Measurements from ENCODE around the gene OR4C45. TPM values are rescaled to one million over a fixed set of nuclear protein-coding genes. Genes with fewer than 3 reads are reported as not detected.

OR4C45 gene
- polyA plus RNA-seq, 1 of the 3 experiments (the other 2 are of a cell fraction), result not detected

- Histone ChIP-seq H3K9ac (no peak overlapping the region), H3K4me2 (no peak overlapping the region), H3F3A (replicated peaks; ENCODE audit: insufficient read depth) (peaks cover 2% of the 10 kb centered on the region), H3K4me1 (ENCODE audit: control insufficient read depth in 1 of 2, insufficient read depth in 2 of 2, low read depth in 1 of 2, low read length in 1 of 2) (no peaks in the 10 kb centered on the region), H3K4me3 (ENCODE audit: low read depth in 2 of 2, low read length in 1 of 2) (no peak overlapping the region), H4K20me1 (ENCODE audit: insufficient read depth) (no peaks in the 10 kb centered on the region), H3K36me3 (replicated peaks in 1 of 2; ENCODE audit: control insufficient read depth in 1 of 2, insufficient read depth in 2 of 2, low read length in 1 of 2) (no peaks in the 10 kb centered on the region), H3K27me3 (ENCODE audit: insufficient read depth) (no peaks in the 10 kb centered on the region), H2AFZ (ENCODE audit: low read depth) (no peak overlapping the region), H3K9me2 (no peaks in the 10 kb centered on the region), H3K27ac (ENCODE audit: low read depth in 2 of 2, low read length in 1 of 2) (no peak overlapping the region), H3K79me2 (ENCODE audit: insufficient read depth) (no peaks in the 10 kb centered on the region), H3K9me3 (no peaks in the 10 kb centered on the region)
- ChIA-PET POLR2A (no interaction called here), CTCF (no interaction called here)
- WGBS (ENCODE audit: low lambda C conversion rate), result 23% methylated on average over 4 of the region's 6 CpGs
- DNase-seq, result no peak
- TF ChIP-seq TAF1 (IDR thresholded peaks at IDR 0.05; ENCODE audit: borderline replicate concordance, low read depth, low read length) (no peak), MAX (IDR thresholded peaks at IDR 0.05; ENCODE audit: low read depth) (no peak), RFX5 (IDR thresholded peaks at IDR 0.05; ENCODE audit: low read length) (no peak), ELF1 (IDR thresholded peaks at IDR 0.05) (no peak), USF1 (IDR thresholded peaks at IDR 0.05; ENCODE audit: borderline replicate concordance, low read depth) (no peak), EZH2phosphoT487 (IDR thresholded peaks at IDR 0.05; ENCODE audit: borderline replicate concordance, low read depth) (no peak), TCF12 (IDR thresholded peaks at IDR 0.05) (no peak), GATA2 (CRISPR knock-in tag; IDR thresholded peaks at IDR 0.05) (no peak), FOXJ3 (CRISPR knock-in tag; IDR thresholded peaks at IDR 0.05) (no peak), FOXM1 (IDR thresholded peaks at IDR 0.05; ENCODE audit: low read depth) (no peak), YY1 (IDR thresholded peaks at IDR 0.05; ENCODE audit: low read depth) (no peak), RCOR1 (IDR thresholded peaks at IDR 0.05; ENCODE audit: low read length) (no peak)
These were observed 41.5 kb downstream of the OR4C45 start for GRCh38 chr11:50074161-50074560.

- TF ChIP-seq ELF1 (IDR thresholded peaks at IDR 0.05) (no peak), TCF12 (IDR thresholded peaks at IDR 0.05) (no peak), FOXJ3 (CRISPR knock-in tag; IDR thresholded peaks at IDR 0.05) (no peak), REST (IDR thresholded peaks at IDR 0.05; ENCODE audit: low read depth, low read length) (no peak), PBX3 (IDR thresholded peaks at IDR 0.05) (no peak), MAX (IDR thresholded peaks at IDR 0.05; ENCODE audit: low read depth) (no peak), TAF1 (IDR thresholded peaks at IDR 0.05; ENCODE audit: borderline replicate concordance, low read depth, low read length) (no peak), CHD2 (IDR thresholded peaks at IDR 0.05; ENCODE audit: low read length, partially characterized antibody) (no peak), CTCF (IDR thresholded peaks at IDR 0.05) (no peak), RAD21 (IDR thresholded peaks at IDR 0.05; ENCODE audit: low read length) (no peak), FOXM1 (IDR thresholded peaks at IDR 0.05; ENCODE audit: low read depth) (no peak)
- no peaks in the 10 kb centered on the region for H3K9me2 ChIP-seq
- ChIA-PET CTCF (no interaction called here), POLR2A (no interaction called here)
- H3K79me2 ChIP-seq (ENCODE audit: insufficient read depth), result no peaks in the 10 kb centered on the region
- no peak overlapping the region for H3K4me3 ChIP-seq (ENCODE audit: low read depth in 2 of 2, low read length in 1 of 2)
- no peak overlapping the region for H2AFZ ChIP-seq (ENCODE audit: low read depth)
- WGBS (ENCODE audit: low lambda C conversion rate), result 33% methylated on average over 4 of the region's 4 CpGs
- H3K4me2 ChIP-seq, result no peak overlapping the region
- DNase-seq, result no peak
- H3K27ac ChIP-seq (ENCODE audit: low read depth in 2 of 2, low read length in 1 of 2), result no peak overlapping the region
- peaks cover 7% of the 10 kb centered on the region for H3F3A ChIP-seq (replicated peaks; ENCODE audit: insufficient read depth)
- H3K9ac ChIP-seq, result no peak overlapping the region
- no peaks in the 10 kb centered on the region for H4K20me1 ChIP-seq (ENCODE audit: insufficient read depth)
- H3K36me3 ChIP-seq (replicated peaks in 1 of 2; ENCODE audit: control insufficient read depth in 1 of 2, insufficient read depth in 2 of 2, low read length in 1 of 2), result no peaks in the 10 kb centered on the region
- no peaks in the 10 kb centered on the region for H3K4me1 ChIP-seq (ENCODE audit: control insufficient read depth in 1 of 2, insufficient read depth in 2 of 2, low read depth in 1 of 2, low read length in 1 of 2)
- H3K27me3 ChIP-seq (ENCODE audit: insufficient read depth), result no peaks in the 10 kb centered on the region
- H3K9me3 ChIP-seq, result no peaks in the 10 kb centered on the region
These were observed 43.2 kb downstream of the OR4C45 start for GRCh38 chr11:50075856-50076255.

All from SK-N-SH (cell line).